Astrocyte (in vitro differentiated cells and primary cell): Measurements from ENCODE around the gene SERPINE2. TPM values are rescaled to one million over a fixed set of nuclear protein-coding genes. Genes with fewer than 3 reads are reported as not detected.

Source experiments
- DNase-seq: peaks from one replicate; pipeline ENCODE4 v3.0.0-alpha.2; 2010; ENCODE audit warnings: low read depth
- FAIRE-seq: peaks from 2 replicates; lab custom pipeline; 2011; peaks lifted over from hg19 to GRCh38; lab: Jason Lieb, UNC
- H2AFZ ChIP-seq: 2 replicates; pipeline ENCODE4 v1.6.0; 2012; ENCODE audit warnings: low read depth, low read length, inconsistent platforms
- H3K27ac ChIP-seq: 2 replicates; pipeline ENCODE4 v1.5.1; 2011; ENCODE audit warnings: low read depth, low read length, inconsistent platforms
- H3K27me3 ChIP-seq: 2 replicates; pipeline ENCODE4 v1.6.0; 2011; ENCODE audit warnings: low read length, inconsistent platforms; ENCODE audit not compliant: insufficient read depth
- H3K36me3 ChIP-seq: 2 replicates; pipeline ENCODE4 v1.5.1; 2011; ENCODE audit warnings: low read length, inconsistent platforms; ENCODE audit not compliant: insufficient read depth
- H3K4me1 ChIP-seq: 2 replicates; pipeline ENCODE4 v1.5.1; 2011; ENCODE audit warnings: low read length, inconsistent platforms; ENCODE audit not compliant: insufficient read depth
- H3K4me2 ChIP-seq: 2 replicates; pipeline ENCODE4 v1.6.0; 2012; ENCODE audit warnings: low read length, inconsistent platforms
- H3K4me3 ChIP-seq: 2 replicates; pipeline ENCODE4 v1.5.1; 2011; ENCODE audit warnings: low read depth, mild to moderate bottlenecking, low read length, inconsistent platforms; ENCODE audit not compliant: insufficient read depth
- H3K79me2 ChIP-seq: 2 replicates; pipeline ENCODE4 v1.6.0; 2012; ENCODE audit warnings: mild to moderate bottlenecking, low read length, inconsistent platforms; ENCODE audit not compliant: insufficient read depth
- H3K9ac ChIP-seq: 2 replicates; pipeline ENCODE4 v1.6.0; 2012; ENCODE audit warnings: mild to moderate bottlenecking, low read length, inconsistent platforms
- H3K9me3 ChIP-seq: 2 replicates; pipeline ENCODE4 v1.5.1; 2012; ENCODE audit warnings: low read depth, mild to moderate bottlenecking, low read length, inconsistent platforms; ENCODE audit not compliant: insufficient read depth
- H4K20me1 ChIP-seq: 2 replicates; pipeline ENCODE4 v1.6.0; 2012; ENCODE audit warnings: low read length, inconsistent platforms; ENCODE audit not compliant: insufficient read depth
- H3K27ac Mint-ChIP-seq: one replicate; pipeline ENCODE4 v1.8.0; 2021; ENCODE audit warnings: mild to moderate bottlenecking, mixed read lengths; ENCODE audit not compliant: unreplicated experiment
- H3K27me3 Mint-ChIP-seq: one replicate; pipeline ENCODE4 v1.8.0; 2021; ENCODE audit warnings: low read depth, mixed read lengths; ENCODE audit not compliant: unreplicated experiment
- H3K36me3 Mint-ChIP-seq: one replicate; pipeline ENCODE4 v1.8.0; 2021; ENCODE audit warnings: low read depth, mixed read lengths; ENCODE audit not compliant: unreplicated experiment
- H3K4me1 Mint-ChIP-seq: one replicate; pipeline ENCODE4 v1.8.0; 2021; ENCODE audit warnings: low read depth, mixed read lengths; ENCODE audit not compliant: unreplicated experiment
- H3K4me3 Mint-ChIP-seq: one replicate; pipeline ENCODE4 v1.8.0; 2021; ENCODE audit warnings: mild to moderate bottlenecking, moderate library complexity, mixed read lengths; ENCODE audit not compliant: unreplicated experiment
- H3K9me3 Mint-ChIP-seq: one replicate; pipeline ENCODE4 v1.8.0; 2021; ENCODE audit warnings: mild to moderate bottlenecking, mixed read lengths; ENCODE audit not compliant: unreplicated experiment
- EZH2 ChIP-seq: IDR thresholded peaks from 2 replicates; pipeline ENCODE4 v1.6.1; 2012; ENCODE audit warnings: mild to moderate bottlenecking, low read length, inconsistent platforms; ENCODE audit not compliant: insufficient read depth
- total RNA-seq: library from RNA; stranded (reverse); gene quantifications from 2 replicates; pipeline ENCODE4 v1.2.1, GENCODE V29; 2021
- TF ChIP-seq, protein P1 (sequence below): IDR thresholded peaks from 2 replicates; pipeline ENCODE4 v1.5.1; 2011; ENCODE audit warnings: low read depth, mild to moderate bottlenecking, inconsistent platforms, low read length, moderate library complexity; ENCODE audit not compliant: insufficient read depth

Gene SERPINE2
- total RNA-seq, 1 donor from 2014 or later = 375 TPM

DNA sequence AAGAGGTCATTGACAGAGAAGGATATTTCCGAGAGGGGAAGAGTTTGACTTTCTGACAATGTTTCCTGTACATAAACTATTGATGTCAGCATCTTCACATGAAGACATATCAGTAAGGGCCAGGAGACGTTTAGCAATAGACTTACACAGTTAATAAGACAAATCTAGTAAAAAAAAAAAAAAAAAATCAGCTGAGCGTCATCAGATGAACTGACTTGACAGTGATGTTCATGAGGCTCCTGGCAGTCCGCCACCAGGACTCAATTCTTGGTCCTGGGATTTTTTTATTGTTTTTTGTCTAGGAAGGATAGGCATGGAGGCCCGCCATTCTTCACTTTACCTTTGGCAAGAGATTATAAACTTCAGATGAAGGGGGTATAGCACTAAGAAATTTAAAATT is 67.4 kb downstream of the SERPINE2 start:
- no peak overlapping the region for H3K27ac Mint-ChIP-seq
- peaks cover 9% of the 10 kb centered on the region for H3K4me1 ChIP-seq
- no peaks in the 10 kb centered on the region for H3K36me3 Mint-ChIP-seq

DNA sequence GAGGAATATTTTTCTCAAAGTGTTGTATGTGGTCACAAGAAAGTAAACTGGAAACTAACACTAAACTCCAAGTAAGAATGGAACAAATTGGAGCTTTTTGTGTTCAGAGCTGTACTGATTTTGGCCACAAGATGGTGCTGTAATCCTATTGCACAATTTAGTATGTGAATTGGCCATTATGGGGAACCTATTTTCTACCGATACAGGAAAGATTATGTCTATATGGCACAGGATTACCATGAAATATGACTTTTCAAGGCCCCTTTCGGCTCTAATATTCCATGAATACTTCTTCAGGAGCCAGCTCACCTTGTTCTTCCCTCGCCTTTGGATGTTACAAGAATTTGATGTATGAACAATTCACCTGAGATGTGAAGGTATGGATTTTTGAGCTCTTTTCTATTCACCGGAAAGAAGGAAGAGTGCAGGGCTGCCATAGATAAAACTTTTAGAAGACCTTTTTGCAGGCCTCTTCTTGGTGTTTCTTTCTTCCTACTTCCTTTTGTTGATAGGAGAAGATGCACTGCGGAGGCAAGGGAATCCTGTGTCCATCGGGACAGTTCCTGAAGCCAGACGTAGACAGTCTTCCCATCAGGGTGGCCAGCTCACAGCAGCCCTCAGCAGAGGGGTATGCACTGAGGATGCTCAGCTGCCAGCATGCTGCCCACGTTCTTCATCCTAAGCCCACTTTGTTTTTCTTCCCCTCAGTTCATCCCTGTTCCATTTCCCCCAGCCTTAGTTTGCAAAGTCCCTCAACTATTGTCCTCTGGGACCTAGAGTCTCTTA is 68.5 kb downstream of the SERPINE2 start:
- Histone ChIP-seq H4K20me1 (no peaks in the 10 kb centered on the region), H3K36me3 (peaks cover 9% of the 10 kb centered on the region), H3K4me1 (peaks cover 8% of the 10 kb centered on the region), H3K4me2 (no peak overlapping the region), H3K9ac (no peak overlapping the region), H3K79me2 (peaks cover 3% of the 10 kb centered on the region), H3K27me3 (no peaks in the 10 kb centered on the region), H2AFZ (no peak overlapping the region), H3K9me3 (no peaks in the 10 kb centered on the region), H3K4me3 (no peak overlapping the region), H3K27ac (no peak overlapping the region)
- Mint-ChIP-seq H3K36me3 (no peaks in the 10 kb centered on the region), H3K4me3 (no peak overlapping the region), H3K27me3 (no peaks in the 10 kb centered on the region), H3K9me3 (no peaks in the 10 kb centered on the region), H3K4me1 (peaks cover 9% of the 10 kb centered on the region), H3K27ac (no peak overlapping the region)
- TF ChIP-seq, protein P1, sequence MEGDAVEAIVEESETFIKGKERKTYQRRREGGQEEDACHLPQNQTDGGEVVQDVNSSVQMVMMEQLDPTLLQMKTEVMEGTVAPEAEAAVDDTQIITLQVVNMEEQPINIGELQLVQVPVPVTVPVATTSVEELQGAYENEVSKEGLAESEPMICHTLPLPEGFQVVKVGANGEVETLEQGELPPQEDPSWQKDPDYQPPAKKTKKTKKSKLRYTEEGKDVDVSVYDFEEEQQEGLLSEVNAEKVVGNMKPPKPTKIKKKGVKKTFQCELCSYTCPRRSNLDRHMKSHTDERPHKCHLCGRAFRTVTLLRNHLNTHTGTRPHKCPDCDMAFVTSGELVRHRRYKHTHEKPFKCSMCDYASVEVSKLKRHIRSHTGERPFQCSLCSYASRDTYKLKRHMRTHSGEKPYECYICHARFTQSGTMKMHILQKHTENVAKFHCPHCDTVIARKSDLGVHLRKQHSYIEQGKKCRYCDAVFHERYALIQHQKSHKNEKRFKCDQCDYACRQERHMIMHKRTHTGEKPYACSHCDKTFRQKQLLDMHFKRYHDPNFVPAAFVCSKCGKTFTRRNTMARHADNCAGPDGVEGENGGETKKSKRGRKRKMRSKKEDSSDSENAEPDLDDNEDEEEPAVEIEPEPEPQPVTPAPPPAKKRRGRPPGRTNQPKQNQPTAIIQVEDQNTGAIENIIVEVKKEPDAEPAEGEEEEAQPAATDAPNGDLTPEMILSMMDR = peak; percentile 97
- TF ChIP-seq EZH2 = no peak
- FAIRE-seq (peak; percentile 93), DNase-seq (peak; percentile 25)

More for the DNA sequence above, 67.4 kb downstream of the SERPINE2 start:
- Mint-ChIP-seq H3K27me3 (no peaks in the 10 kb centered on the region), H3K4me3 (no peak overlapping the region), H3K9me3 (no peaks in the 10 kb centered on the region), H3K4me1 (peaks cover 10% of the 10 kb centered on the region)
- no peaks in the 10 kb centered on the region for H4K20me1 ChIP-seq
- no peak overlapping the region for H3K4me3 ChIP-seq
- H3K9ac ChIP-seq = no peak overlapping the region
- no peak for FAIRE-seq
- no peaks in the 10 kb centered on the region for H3K79me2 ChIP-seq
- no peak overlapping the region for H3K27ac ChIP-seq
- TF ChIP-seq EZH2 = no peak
- TF ChIP-seq, protein P1 = no peak
- H3K4me2 ChIP-seq = no peak overlapping the region
- no peak for DNase-seq
- H3K27me3 ChIP-seq = no peaks in the 10 kb centered on the region
- peaks cover 6% of the 10 kb centered on the region for H3K36me3 ChIP-seq
- no peak overlapping the region for H2AFZ ChIP-seq
- H3K9me3 ChIP-seq = no peaks in the 10 kb centered on the region

DNA sequence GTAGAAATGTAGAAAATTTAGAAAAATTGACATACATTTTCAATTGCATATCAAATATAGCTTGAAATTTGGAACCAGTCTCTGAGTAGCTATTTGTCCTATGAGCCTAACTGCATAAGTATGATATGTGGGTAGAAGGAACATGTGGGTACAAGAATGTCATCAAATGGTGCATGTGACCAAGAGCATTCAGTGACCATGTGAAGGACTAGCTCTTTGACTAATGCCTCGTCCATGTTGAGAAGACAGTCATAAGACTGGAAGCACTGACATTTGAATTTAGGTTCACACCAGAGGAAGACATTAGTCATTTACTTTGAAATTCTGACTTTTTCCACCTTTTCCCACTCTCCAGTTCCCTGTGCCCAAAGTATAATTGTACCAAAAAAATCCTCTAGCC is 69.2 kb downstream of the SERPINE2 start:
- Mint-ChIP-seq H3K9me3 (no peaks in the 10 kb centered on the region), H3K27me3 (no peaks in the 10 kb centered on the region), H3K4me1 (peaks cover 9% of the 10 kb centered on the region), H3K4me3 (no peak overlapping the region), H3K27ac (peak overlapping the region; percentile 55), H3K36me3 (no peaks in the 10 kb centered on the region)
- TF ChIP-seq, protein P1 = no peak
- no peak for TF ChIP-seq EZH2
- Histone ChIP-seq H3K27ac (no peak overlapping the region), H3K27me3 (no peaks in the 10 kb centered on the region), H2AFZ (no peak overlapping the region), H4K20me1 (no peaks in the 10 kb centered on the region), H3K4me3 (no peak overlapping the region), H3K4me1 (peaks cover 8% of the 10 kb centered on the region), H3K4me2 (no peak overlapping the region), H3K9ac (no peak overlapping the region), H3K79me2 (peaks cover 9% of the 10 kb centered on the region), H3K9me3 (no peaks in the 10 kb centered on the region), H3K36me3 (peaks cover 9% of the 10 kb centered on the region)
- FAIRE-seq = no peak
- DNase-seq = peak; percentile 15
